Gastroesophageal sphincter (tissue), 4 donors: ENCODE data around the gene NKAIN2. TPM values are rescaled to one million over a fixed set of nuclear protein-coding genes. Genes with fewer than 3 reads are reported as not detected.

Experiments
- ATAC-seq: fragments of 150-250 bp; one replicate; pipeline ENCODE4 v1.9.1; 2016; ENCODE audit warnings: mild to moderate bottlenecking, moderate library complexity
- H3K27ac ChIP-seq, 4 donors: fragments of 200-600 bp; sonication (generic) in 3 of 4; 1 replicate in 3 of 4; 2 replicates in 1 of 4; pipeline ENCODE4 v1.5.1; 2016 to 2019
- H3K27me3 ChIP-seq: fragments of 200-600 bp; sonication (generic); one replicate; pipeline ENCODE4 v1.5.1; 2019
- H3K36me3 ChIP-seq, 2 donors: fragments of 200-600 bp; sonication (generic); one replicate each; pipeline ENCODE4 v1.5.1; 2019; ENCODE audit warnings: control low read depth in 1 of 2
- H3K4me1 ChIP-seq, 3 donors: fragments of 200-600 bp; sonication (generic); 1 replicate in 2 of 3; 2 replicates in 1 of 3; pipeline ENCODE4 v1.5.1; 2016 to 2019; ENCODE audit warnings: control low read depth in 2 of 3
- H3K4me3 ChIP-seq, 2 donors: fragments of 200-600 bp; sonication (generic); one replicate each; pipeline ENCODE4 v1.5.1; 2019; ENCODE audit warnings: mild to moderate bottlenecking in 1 of 2, moderate library complexity in 1 of 2
- H3K9me3 ChIP-seq, 3 donors: fragments of 200-600 bp; sonication (generic); one replicate each; pipeline ENCODE4 v1.5.1; 2017 to 2019; ENCODE audit warnings: control low read depth in 2 of 3
- EP300 ChIP-seq: sonication (generic); formaldehyde crosslinking; IDR thresholded peaks from one replicate; pipeline ENCODE4 v1.6.1; 2017; ENCODE audit warnings: antibody characterized with exemption, mild to moderate bottlenecking
- POLR2A ChIP-seq, 2 donors: fragments of 450-650 bp; IDR thresholded peaks; one replicate each; pipeline ENCODE4 v1.6.1; 2017; ENCODE audit warnings: antibody characterized with exemption in 2 of 2, mild to moderate bottlenecking in 2 of 2, moderate library complexity in 1 of 2
- POLR2AphosphoS5 ChIP-seq: sonication (generic); formaldehyde crosslinking; IDR thresholded peaks from one replicate; pipeline ENCODE4 v1.6.1; 2017; ENCODE audit warnings: antibody characterized with exemption
- WGBS, 2 donors: methylation state at CpG; one replicate each; pipeline ENCODE4 v1.1.5; 2018; ENCODE audit warnings: low coverage in 1 of 2; 5-methylcytosine and 5-hydroxymethylcytosine counted together
- total RNA-seq, 4 donors: library from RNA; depleted of rRNA; stranded (reverse); fragments of >200 nt; gene quantifications; one replicate each; pipeline ENCODE4 v1.1.0, GENCODE V29; 2016
- TF ChIP-seq, protein P1 (sequence below), 4 experiments: fragments of 200-600 bp in 2 of 4; fragments of 450-650 bp in 2 of 4; sonication (generic) in 1 of 4; IDR thresholded peaks; one replicate each; pipeline ENCODE4 v1.5.1; 2017 to 2019; ENCODE audit warnings: antibody characterized with exemption in 4 of 4, mild to moderate bottlenecking in 2 of 4, moderate library complexity in 2 of 4

The NKAIN2 gene
- total RNA-seq, 4 donors from 2014 or later = 0.23 to 3.2 TPM; not detected in 2

- H3K27ac ChIP-seq = no peak overlapping the region
- ATAC-seq = no peak
- H3K27me3 ChIP-seq = no peaks in the 10 kb centered on the region
- H3K9me3 ChIP-seq = peaks cover 0 to 9% (median 0%) of the 10 kb centered on the region in 3 donors
- no peaks in the 10 kb centered on the region for H3K4me1 ChIP-seq
- no peak overlapping the region for H3K4me3 ChIP-seq
- 79 to 86% methylated on average over 5 of the region's 5 CpGs for WGBS, 2 donors
- no peaks in the 10 kb centered on the region for H3K36me3 ChIP-seq
- TF ChIP-seq EP300 (no peak), POLR2A (IDR thresholded peaks at IDR 0.05) (no peak), POLR2AphosphoS5 (no peak)
- TF ChIP-seq, protein P1, sequence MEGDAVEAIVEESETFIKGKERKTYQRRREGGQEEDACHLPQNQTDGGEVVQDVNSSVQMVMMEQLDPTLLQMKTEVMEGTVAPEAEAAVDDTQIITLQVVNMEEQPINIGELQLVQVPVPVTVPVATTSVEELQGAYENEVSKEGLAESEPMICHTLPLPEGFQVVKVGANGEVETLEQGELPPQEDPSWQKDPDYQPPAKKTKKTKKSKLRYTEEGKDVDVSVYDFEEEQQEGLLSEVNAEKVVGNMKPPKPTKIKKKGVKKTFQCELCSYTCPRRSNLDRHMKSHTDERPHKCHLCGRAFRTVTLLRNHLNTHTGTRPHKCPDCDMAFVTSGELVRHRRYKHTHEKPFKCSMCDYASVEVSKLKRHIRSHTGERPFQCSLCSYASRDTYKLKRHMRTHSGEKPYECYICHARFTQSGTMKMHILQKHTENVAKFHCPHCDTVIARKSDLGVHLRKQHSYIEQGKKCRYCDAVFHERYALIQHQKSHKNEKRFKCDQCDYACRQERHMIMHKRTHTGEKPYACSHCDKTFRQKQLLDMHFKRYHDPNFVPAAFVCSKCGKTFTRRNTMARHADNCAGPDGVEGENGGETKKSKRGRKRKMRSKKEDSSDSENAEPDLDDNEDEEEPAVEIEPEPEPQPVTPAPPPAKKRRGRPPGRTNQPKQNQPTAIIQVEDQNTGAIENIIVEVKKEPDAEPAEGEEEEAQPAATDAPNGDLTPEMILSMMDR (IDR thresholded peaks at IDR 0.05) = no peak
Observed at GRCh38 chr6:123956492-123957139, 153.0 kb downstream of the NKAIN2 start.

GRCh38 chr6:123962508-123962907 is 158.8 kb downstream of the NKAIN2 start:
- TF ChIP-seq POLR2AphosphoS5 (no peak), POLR2A (IDR thresholded peaks at IDR 0.05) (no peak), EP300 (no peak)
- 72 to 100% methylated on average over 3 to 9 of the region's 11 CpGs for WGBS, 2 donors
- H3K27me3 ChIP-seq = no peaks in the 10 kb centered on the region

GRCh38 chr6:123965894-123966293 is 162.2 kb downstream of the NKAIN2 start:
- H3K36me3 ChIP-seq = no peaks in the 10 kb centered on the region
- H3K4me1 ChIP-seq = peaks cover 0 to 6% (median 0%) of the 10 kb centered on the region in 3 donors
- TF ChIP-seq EP300 = no peak
- peak; percentile 8 for TF ChIP-seq POLR2AphosphoS5
- TF ChIP-seq, protein P1 (IDR thresholded peaks at IDR 0.05) = no peak
- TF ChIP-seq POLR2A (IDR thresholded peaks at IDR 0.05) = no peak
- ATAC-seq = no peak
- no peaks in the 10 kb centered on the region for H3K27me3 ChIP-seq
- H3K9me3 ChIP-seq = no peaks in the 10 kb centered on the region
- 25 to 51% methylated on average over 2 to 4 of the region's 4 CpGs for WGBS, 2 donors
- no peak overlapping the region for H3K27ac ChIP-seq
- H3K4me3 ChIP-seq = no peak overlapping the region

More at GRCh38 chr6:123962508-123962907, 158.8 kb downstream of the NKAIN2 start:
- H3K36me3 ChIP-seq = no peaks in the 10 kb centered on the region
- H3K27ac ChIP-seq = no peak overlapping the region
- no peaks in the 10 kb centered on the region for H3K9me3 ChIP-seq
- no peak overlapping the region for H3K4me3 ChIP-seq
- peaks cover 0 to 6% (median 0%) of the 10 kb centered on the region in 3 donors for H3K4me1 ChIP-seq
- ATAC-seq = no peak

GRCh38 chr6:123966618-123967017 is 163.0 kb downstream of the NKAIN2 start:
- ATAC-seq = no peak
- no peaks in the 10 kb centered on the region for H3K27me3 ChIP-seq
- no peaks in the 10 kb centered on the region for H3K36me3 ChIP-seq
- peaks cover 0 to 6% (median 0%) of the 10 kb centered on the region in 3 donors for H3K4me1 ChIP-seq
- no peak overlapping the region for H3K27ac ChIP-seq
- H3K9me3 ChIP-seq = no peaks in the 10 kb centered on the region
- no peak overlapping the region for H3K4me3 ChIP-seq
- no peak for TF ChIP-seq POLR2AphosphoS5
- TF ChIP-seq POLR2A (IDR thresholded peaks at IDR 0.05) = no peak
- TF ChIP-seq, protein P1 (IDR thresholded peaks at IDR 0.05) = no peak
- no peak for TF ChIP-seq EP300
- 32 to 33% methylated on average over 2 of the region's 2 CpGs for WGBS, 2 donors

DNA sequence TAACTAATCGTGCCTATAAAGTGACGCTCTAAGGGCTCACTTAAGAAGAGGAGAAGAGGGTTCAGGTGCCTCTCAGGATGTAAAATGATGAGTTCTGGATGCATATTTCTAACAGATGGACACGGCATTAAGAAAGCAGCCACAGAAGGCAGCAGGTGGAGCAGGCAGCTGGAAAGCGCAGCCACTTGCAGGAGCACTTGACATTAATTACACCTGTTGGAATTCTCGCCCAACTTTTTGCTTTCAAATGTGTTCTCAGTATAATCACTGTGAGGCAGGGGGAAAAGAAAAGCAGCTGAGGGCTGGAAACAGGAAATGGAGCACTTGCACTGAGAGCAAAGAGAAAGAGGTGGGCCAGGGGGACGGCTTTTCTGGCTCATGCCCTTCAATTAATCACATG is 164.2 kb downstream of the NKAIN2 start:
- peaks cover 0 to 6% (median 0%) of the 10 kb centered on the region in 3 donors for H3K4me1 ChIP-seq
- H3K9me3 ChIP-seq = no peaks in the 10 kb centered on the region
- TF ChIP-seq POLR2A (IDR thresholded peaks at IDR 0.05) (no peak), POLR2AphosphoS5 (no peak), EP300 (no peak)
- TF ChIP-seq, protein P1 (IDR thresholded peaks at IDR 0.05) = no peak
- ATAC-seq = no peak
- no peak overlapping the region for H3K4me3 ChIP-seq
- 55 to 77% methylated on average over 4 to 5 of the region's 6 CpGs for WGBS, 2 donors
- no peak overlapping the region for H3K27ac ChIP-seq
- no peaks in the 10 kb centered on the region for H3K36me3 ChIP-seq
- H3K27me3 ChIP-seq = no peaks in the 10 kb centered on the region
